DOHH2 (cell line): Measurements from ENCODE around the gene EPB41L4B.

ENCODE experiments used
- EZH2phosphoT487 ChIP-seq: fragments of 200-600 bp; sonication (generic); IDR thresholded peaks from 2 replicates; pipeline ENCODE4 v1.6.1; 2017; ENCODE audit warnings: borderline replicate concordance, mild to moderate bottlenecking, antibody characterized with exemption, low read length, moderate library complexity, mixed read lengths
- TF ChIP-seq, protein P1 (sequence below): fragments of 200-600 bp; sonication (generic); IDR thresholded peaks from one replicate; pipeline ENCODE4 v1.5.1; 2014; ENCODE audit warnings: antibody characterized with exemption, mild to moderate bottlenecking, low read depth, low read length; ENCODE audit not compliant: poor library complexity, severe bottlenecking

DNA sequence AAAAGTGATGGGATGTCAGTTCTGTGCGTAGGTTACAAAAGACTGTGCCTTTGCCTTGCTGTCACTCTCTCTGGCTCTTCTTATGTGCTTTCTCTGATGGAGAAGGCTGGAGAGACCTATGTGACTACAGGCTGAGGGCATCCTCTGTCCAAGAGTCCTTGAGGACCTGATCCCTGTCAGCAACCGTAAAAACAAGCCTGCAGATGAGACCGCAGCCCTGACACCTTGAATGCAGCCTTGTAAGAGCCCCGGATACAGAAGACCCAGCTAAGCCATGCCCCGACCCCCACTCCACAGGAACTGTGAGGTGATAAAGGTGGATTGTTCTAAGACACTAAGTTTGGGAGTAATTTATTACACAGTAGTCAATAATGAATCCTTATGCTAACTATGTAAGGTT is 121.2 kb downstream of the EPB41L4B start:
- TF ChIP-seq, protein P1, sequence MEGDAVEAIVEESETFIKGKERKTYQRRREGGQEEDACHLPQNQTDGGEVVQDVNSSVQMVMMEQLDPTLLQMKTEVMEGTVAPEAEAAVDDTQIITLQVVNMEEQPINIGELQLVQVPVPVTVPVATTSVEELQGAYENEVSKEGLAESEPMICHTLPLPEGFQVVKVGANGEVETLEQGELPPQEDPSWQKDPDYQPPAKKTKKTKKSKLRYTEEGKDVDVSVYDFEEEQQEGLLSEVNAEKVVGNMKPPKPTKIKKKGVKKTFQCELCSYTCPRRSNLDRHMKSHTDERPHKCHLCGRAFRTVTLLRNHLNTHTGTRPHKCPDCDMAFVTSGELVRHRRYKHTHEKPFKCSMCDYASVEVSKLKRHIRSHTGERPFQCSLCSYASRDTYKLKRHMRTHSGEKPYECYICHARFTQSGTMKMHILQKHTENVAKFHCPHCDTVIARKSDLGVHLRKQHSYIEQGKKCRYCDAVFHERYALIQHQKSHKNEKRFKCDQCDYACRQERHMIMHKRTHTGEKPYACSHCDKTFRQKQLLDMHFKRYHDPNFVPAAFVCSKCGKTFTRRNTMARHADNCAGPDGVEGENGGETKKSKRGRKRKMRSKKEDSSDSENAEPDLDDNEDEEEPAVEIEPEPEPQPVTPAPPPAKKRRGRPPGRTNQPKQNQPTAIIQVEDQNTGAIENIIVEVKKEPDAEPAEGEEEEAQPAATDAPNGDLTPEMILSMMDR: no peak
- no peak for TF ChIP-seq EZH2phosphoT487
